Gastrocnemius medialis (tissue), 4 donors: ENCODE data around the gene PARM1. TPM values are rescaled to one million over a fixed set of nuclear protein-coding genes. Genes with fewer than 3 reads are reported as not detected.

Source experiments
- ATAC-seq, 2 donors: fragments of 150-250 bp; one replicate each; pipeline ENCODE4 v1.9.1; 2016
- DNase-seq, 2 donors: peaks; one replicate each; pipeline ENCODE4 v3.0.0-alpha.2; 2019
- H3K27ac ChIP-seq, 4 donors: fragments of 200-600 bp; sonication (generic); 1 replicate in 1 of 4; 2 replicates in 3 of 4; pipeline ENCODE4 v1.5.1; 2016 to 2018; ENCODE audit warnings: mild to moderate bottlenecking in 2 of 4, moderate library complexity in 1 of 4
- H3K27me3 ChIP-seq, 3 donors: fragments of 200-600 bp; sonication (generic) in 2 of 3; 1 replicate in 1 of 3; 2 replicates in 2 of 3; pipeline versions ENCODE4 v1.5.1 to v1.6.0; 2016 to 2019; ENCODE audit warnings: mild to moderate bottlenecking in 1 of 3, moderate library complexity in 1 of 3
- H3K36me3 ChIP-seq, 2 donors: fragments of 200-600 bp; sonication (generic) in 1 of 2; one replicate each; pipeline ENCODE4 v1.5.1; 2017 to 2018
- H3K4me1 ChIP-seq, 2 donors: fragments of 200-600 bp; sonication (generic) in 1 of 2; one replicate each; pipeline ENCODE4 v1.5.1; 2016 to 2017; ENCODE audit warnings: mild to moderate bottlenecking in 2 of 2
- H3K4me3 ChIP-seq, 4 donors: fragments of 200-600 bp; sonication (generic) in 3 of 4; 1 replicate in 1 of 4; 2 replicates in 3 of 4; pipeline ENCODE4 v1.5.1; 2016 to 2019; ENCODE audit warnings: mild to moderate bottlenecking in 2 of 4
- H3K9me3 ChIP-seq, 3 donors: fragments of 200-600 bp; sonication (generic) in 2 of 3; 1 replicate in 1 of 3; 2 replicates in 2 of 3; pipeline ENCODE4 v1.5.1; 2016 to 2019
- POLR2A ChIP-seq, 2 donors: fragments of 450-650 bp; IDR thresholded peaks; one replicate each; pipeline ENCODE4 v1.6.1; 2017; ENCODE audit warnings: antibody characterized with exemption in 2 of 2, mild to moderate bottlenecking in 2 of 2, moderate library complexity in 2 of 2
- in situ Hi-C, 4 donors: fragments of 200-750 bp; cut with MboI; loops; one replicate each; pipeline versions ENCODE4 v1.15.0 to v1.8.0; 2017; ENCODE audit warnings: low sequenced_read_pairs in 4 of 4
- intact Hi-C: fragments of 100-400 bp; cut with DNase I; formaldehyde crosslinking; loops from one replicate; pipeline ENCODE4 v1.15.1; 2023; ENCODE audit warnings: low total_unique reads
- total RNA-seq, 4 donors: library from RNA; depleted of rRNA; stranded (reverse); fragments of >200 nt; gene quantifications; one replicate each; pipeline versions ENCODE4 v1.1.0 to v1.2.3, GENCODE V29; 2016
- TF ChIP-seq, protein P1 (sequence below), 5 experiments: fragments of 450-650 bp in 3 of 5; fragments of 200-600 bp in 2 of 5; sonication (generic) in 2 of 5; IDR thresholded peaks in 4 of 5; conservative IDR thresholded peaks in 1 of 5; 1 replicate in 4 of 5; 2 replicates in 1 of 5; pipeline ENCODE4 v1.5.1; 2016 to 2019; ENCODE audit warnings: antibody characterized with exemption in 5 of 5, mild to moderate bottlenecking in 3 of 5, moderate library complexity in 3 of 5

PARM1 gene
- total RNA-seq, 4 donors from 2014 or later = 9.3 to 13.1 (median 10.3) TPM

DNA sequence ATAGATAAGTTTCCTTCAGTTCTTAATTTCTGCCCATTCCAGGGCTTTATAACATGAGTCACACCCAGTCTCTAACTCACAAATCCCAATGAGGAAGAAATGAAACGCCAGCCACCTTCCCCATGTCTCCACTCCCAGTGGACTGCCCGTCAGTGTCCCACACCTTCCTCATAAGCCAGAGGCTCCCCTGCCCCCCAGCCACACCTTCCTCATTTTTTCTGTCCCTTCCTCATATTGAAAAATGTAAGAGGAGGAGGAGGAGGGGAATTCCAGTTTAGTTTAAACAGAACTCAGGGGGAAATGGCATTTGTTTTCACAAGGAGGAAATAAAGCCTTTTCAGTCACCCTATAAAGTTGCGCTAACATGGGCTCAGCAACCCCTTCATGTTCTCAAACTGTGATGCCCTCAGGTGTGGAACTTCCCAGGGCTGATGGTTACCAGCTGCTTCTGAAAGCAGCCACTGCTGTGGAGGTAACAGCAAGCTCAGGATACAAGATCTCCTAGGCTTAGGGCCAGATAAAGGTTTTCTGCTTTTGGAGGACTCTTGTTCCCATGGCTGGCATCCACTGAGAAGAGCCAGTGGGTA lies 97.8 kb downstream of the PARM1 start:
- DNase-seq (no peak), ATAC-seq (no peak)
- H3K27me3 ChIP-seq = no peaks in the 10 kb centered on the region
- no peaks in the 10 kb centered on the region for H3K36me3 ChIP-seq
- intact Hi-C loops = no loop called here
- TF ChIP-seq, protein P1, sequence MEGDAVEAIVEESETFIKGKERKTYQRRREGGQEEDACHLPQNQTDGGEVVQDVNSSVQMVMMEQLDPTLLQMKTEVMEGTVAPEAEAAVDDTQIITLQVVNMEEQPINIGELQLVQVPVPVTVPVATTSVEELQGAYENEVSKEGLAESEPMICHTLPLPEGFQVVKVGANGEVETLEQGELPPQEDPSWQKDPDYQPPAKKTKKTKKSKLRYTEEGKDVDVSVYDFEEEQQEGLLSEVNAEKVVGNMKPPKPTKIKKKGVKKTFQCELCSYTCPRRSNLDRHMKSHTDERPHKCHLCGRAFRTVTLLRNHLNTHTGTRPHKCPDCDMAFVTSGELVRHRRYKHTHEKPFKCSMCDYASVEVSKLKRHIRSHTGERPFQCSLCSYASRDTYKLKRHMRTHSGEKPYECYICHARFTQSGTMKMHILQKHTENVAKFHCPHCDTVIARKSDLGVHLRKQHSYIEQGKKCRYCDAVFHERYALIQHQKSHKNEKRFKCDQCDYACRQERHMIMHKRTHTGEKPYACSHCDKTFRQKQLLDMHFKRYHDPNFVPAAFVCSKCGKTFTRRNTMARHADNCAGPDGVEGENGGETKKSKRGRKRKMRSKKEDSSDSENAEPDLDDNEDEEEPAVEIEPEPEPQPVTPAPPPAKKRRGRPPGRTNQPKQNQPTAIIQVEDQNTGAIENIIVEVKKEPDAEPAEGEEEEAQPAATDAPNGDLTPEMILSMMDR (IDR thresholded peaks at IDR 0.05 in 4 of 5, conservative IDR thresholded peaks at IDR 0.05 in 1 of 5) = no peak
- no peak for TF ChIP-seq POLR2A (IDR thresholded peaks at IDR 0.05)
- H3K4me1 ChIP-seq = no peaks in the 10 kb centered on the region
- H3K4me3 ChIP-seq = no peak overlapping the region
- in situ Hi-C loops = no loop called here
- no peaks in the 10 kb centered on the region for H3K9me3 ChIP-seq
- no peak overlapping the region for H3K27ac ChIP-seq

DNA sequence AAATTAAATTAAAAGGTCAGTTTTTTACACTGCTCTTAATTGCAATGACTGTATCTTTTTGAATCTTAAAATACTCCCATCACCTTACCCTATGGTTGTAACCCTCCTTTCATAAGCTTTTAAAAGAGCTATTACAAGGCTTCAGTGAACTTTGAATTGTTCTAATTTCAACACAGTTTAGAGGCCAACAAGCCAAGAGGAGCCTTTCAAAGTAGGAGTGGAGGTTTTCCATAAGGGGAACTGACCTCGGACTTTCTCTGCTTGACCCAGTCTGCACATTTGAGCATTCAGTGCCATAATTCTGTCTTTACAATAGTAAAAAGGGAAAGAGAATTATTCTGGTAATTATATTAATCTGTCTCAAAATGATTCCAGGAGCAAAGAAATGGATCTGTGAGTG lies 98.9 kb downstream of the PARM1 start:
- in situ Hi-C loops = no loop called here

DNA sequence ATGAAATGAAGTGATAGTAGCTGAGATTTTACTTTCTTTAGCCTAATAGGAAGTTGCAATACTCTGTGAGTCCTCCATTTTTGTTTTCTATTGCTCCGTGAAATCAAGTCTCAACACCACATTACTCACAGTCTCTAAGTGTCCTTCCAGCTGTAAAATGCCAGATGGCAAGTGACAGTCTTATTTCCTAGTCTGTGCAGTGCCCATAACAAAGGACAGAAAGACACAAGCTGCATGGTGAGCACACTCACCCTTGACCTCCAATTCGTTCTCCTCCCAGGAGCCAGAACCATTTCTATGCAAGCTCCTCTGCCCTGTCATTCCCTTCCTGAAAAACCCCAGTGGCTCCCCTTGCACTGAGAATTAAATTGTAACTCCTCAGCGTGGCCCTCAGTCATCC lies 101.6 kb downstream of the PARM1 start:
- Histone ChIP-seq H3K4me3 (no peak overlapping the region), H3K27ac (no peak overlapping the region), H3K9me3 (no peaks in the 10 kb centered on the region), H3K36me3 (no peaks in the 10 kb centered on the region), H3K4me1 (peaks cover 0 to 3% of the 10 kb centered on the region in 2 donors), H3K27me3 (no peaks in the 10 kb centered on the region)
- intact Hi-C loops = no loop called here
- ATAC-seq (no peak), DNase-seq (no peak)
- in situ Hi-C loops = no loop called here
- no peak for TF ChIP-seq POLR2A (IDR thresholded peaks at IDR 0.05)
- TF ChIP-seq, protein P1 (IDR thresholded peaks at IDR 0.05 in 4 of 5, conservative IDR thresholded peaks at IDR 0.05 in 1 of 5) = no peak

More for the DNA sequence above, 98.9 kb downstream of the PARM1 start:
- peaks cover 0 to 2% of the 10 kb centered on the region in 2 donors for H3K4me1 ChIP-seq
- no peak overlapping the region for H3K4me3 ChIP-seq
- H3K27ac ChIP-seq = no peak overlapping the region
- intact Hi-C loops = no loop called here
- no peaks in the 10 kb centered on the region for H3K36me3 ChIP-seq
- no peak for ATAC-seq
- no peak for DNase-seq
- H3K9me3 ChIP-seq = no peaks in the 10 kb centered on the region
- H3K27me3 ChIP-seq = no peaks in the 10 kb centered on the region
- TF ChIP-seq, protein P1 (IDR thresholded peaks at IDR 0.05 in 4 of 5, conservative IDR thresholded peaks at IDR 0.05 in 1 of 5) = no peak
- TF ChIP-seq POLR2A (IDR thresholded peaks at IDR 0.05) = no peak

DNA sequence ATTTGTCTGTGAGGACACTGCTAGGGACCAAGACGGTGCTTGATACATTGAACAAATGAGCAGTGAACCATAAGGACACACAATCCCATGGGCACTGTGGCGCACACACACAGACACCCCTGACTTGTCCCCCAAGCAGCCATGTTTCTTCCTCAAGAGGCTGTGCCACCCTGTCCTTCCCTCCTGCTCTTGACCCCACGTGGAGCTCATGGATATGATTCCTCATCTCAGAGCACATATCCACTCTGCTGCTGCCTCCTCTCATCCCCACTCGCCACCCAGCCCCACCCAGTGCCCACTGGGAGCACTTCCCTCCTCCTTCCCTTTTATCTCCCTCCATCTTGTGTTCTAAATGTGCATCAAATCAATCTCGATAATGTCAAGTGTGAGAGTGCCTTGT lies 102.4 kb downstream of the PARM1 start:
- intact Hi-C loops (no loop called here), in situ Hi-C loops (no loop called here)
- no peaks in the 10 kb centered on the region for H3K27me3 ChIP-seq
- H3K4me1 ChIP-seq = peaks cover 0 to 3% of the 10 kb centered on the region in 2 donors
- no peak overlapping the region for H3K4me3 ChIP-seq
- no peaks in the 10 kb centered on the region for H3K9me3 ChIP-seq
- no peak overlapping the region for H3K27ac ChIP-seq
- no peak for TF ChIP-seq POLR2A (IDR thresholded peaks at IDR 0.05)
- TF ChIP-seq, protein P1 (IDR thresholded peaks at IDR 0.05 in 4 of 5, conservative IDR thresholded peaks at IDR 0.05 in 1 of 5) = no peak
- H3K36me3 ChIP-seq = no peaks in the 10 kb centered on the region
- ATAC-seq (no peak), DNase-seq (no peak)
